HG03025 (cell line): ENCODE results near the gene AIFM2.

Source experiments
- ATAC-seq: cut with Tn5 transposase; IDR thresholded peaks from one replicate; pipeline ENCODE4 v1.9.1; 2021; ENCODE audit warnings: mild to moderate bottlenecking, moderate library complexity; ENCODE audit not compliant: unreplicated experiment, low FRiP score

AIFM2 gene

DNA sequence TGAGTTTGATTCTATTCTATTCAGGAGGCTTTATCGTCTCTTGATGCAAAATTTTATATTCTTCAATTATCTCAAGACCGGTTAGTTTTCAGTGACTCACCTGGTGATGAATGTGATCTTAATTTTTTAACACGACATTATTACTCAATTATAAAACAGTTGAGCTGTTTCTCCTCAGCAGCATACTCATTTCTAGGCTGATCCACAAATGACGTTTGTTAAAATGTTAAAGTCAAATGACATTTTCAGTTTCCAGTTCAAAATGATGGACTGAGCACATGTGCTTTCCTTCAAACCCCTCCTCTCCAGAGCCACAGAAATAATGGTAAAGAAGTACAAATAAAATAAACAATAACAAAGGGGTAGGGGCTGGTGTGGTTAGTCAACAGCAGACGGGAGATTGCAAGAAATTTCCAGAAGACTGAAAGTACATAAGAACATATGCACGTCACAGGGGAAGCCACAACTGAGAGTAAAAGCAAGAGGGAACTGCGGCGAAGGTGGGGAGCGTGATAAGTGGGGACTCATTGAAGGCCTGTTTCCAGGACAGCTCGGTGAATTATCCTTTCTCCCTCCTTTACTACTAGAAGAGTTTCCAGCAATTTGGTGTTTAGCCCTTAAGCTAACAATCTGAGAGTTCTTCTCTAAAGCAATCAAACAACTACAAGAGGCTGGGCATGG, 69.1 kb downstream of the AIFM2 start:
- ATAC-seq: no peak
